Caco-2 (cell line): ENCODE data around the gene CEP250. TPM values are rescaled to one million over a fixed set of nuclear protein-coding genes. Genes with fewer than 3 reads are reported as not detected.
A peak's percentile ranks its signal among the peaks of the same experiment; 100 is the strongest.

Experiments used
- BruUV-seq: library from RNA; stranded (reverse); fragments of 400-500 nt; replicated peaks from 2 replicates; lab custom pipeline; 2021; lab: Mats Ljungman, UMichigan
- CTCF ChIA-PET: fragments of 300-600 bp; sonication (Branson Sonifier 250); formaldehyde crosslinking; loops from one replicate; lab custom pipeline; 2022; ENCODE audit warnings: antibody characterized with exemption; lab: Charles Lee
- POLR2A ChIA-PET: fragments of 300-600 bp; sonication (Branson Sonifier 250); formaldehyde crosslinking; loops from one replicate; lab custom pipeline; 2022; ENCODE audit warnings: antibody characterized with exemption; lab: Charles Lee
- DNase-seq, 2 experiments: peaks; one replicate each; pipeline versions ENCODE4 v3.0.0 to v3.0.0-alpha.2; 2020 to 2022
- H3K27me3 ChIP-seq: replicated peaks from 2 replicates; pipeline ENCODE4 v1.6.0; 2011; ENCODE audit warnings: low read length; ENCODE audit not compliant: control insufficient read depth, insufficient read depth
- H3K36me3 ChIP-seq: 2 replicates; pipeline ENCODE4 v1.5.1; 2011; ENCODE audit warnings: low read length; ENCODE audit not compliant: control insufficient read depth, insufficient read depth
- H3K4me1 ChIP-seq: fragments of 250-450 bp; sonication (Bioruptor Pico); 2 replicates; pipeline ENCODE4 v1.5.1; 2020; ENCODE audit warnings: mild to moderate bottlenecking
- H3K4me3 ChIP-seq: 2 replicates; pipeline ENCODE4 v1.5.1; 2011; ENCODE audit warnings: low read depth, mild to moderate bottlenecking, control low read depth, low read length
- H3K9me3 ChIP-seq: fragments of 250-450 bp; sonication (Bioruptor Pico); 2 replicates; pipeline ENCODE4 v1.5.1; 2020; ENCODE audit warnings: mild to moderate bottlenecking, moderate library complexity
- H3K27ac Mint-ChIP-seq: one replicate; pipeline ENCODE4 v1.8.0; 2022; ENCODE audit warnings: mixed read lengths; ENCODE audit not compliant: unreplicated experiment
- H3K27me3 Mint-ChIP-seq: one replicate; pipeline ENCODE4 v1.8.0; 2022; ENCODE audit warnings: mixed read lengths; ENCODE audit not compliant: insufficient read depth, unreplicated experiment
- H3K36me3 Mint-ChIP-seq: one replicate; pipeline ENCODE4 v1.8.0; 2022; ENCODE audit warnings: mild to moderate bottlenecking, mixed read lengths; ENCODE audit not compliant: insufficient read depth, unreplicated experiment
- H3K4me1 Mint-ChIP-seq: one replicate; pipeline ENCODE4 v1.8.0; 2022; ENCODE audit warnings: low read depth, mixed read lengths; ENCODE audit not compliant: unreplicated experiment
- H3K4me3 Mint-ChIP-seq: one replicate; pipeline ENCODE4 v1.8.0; 2022; ENCODE audit warnings: mild to moderate bottlenecking, moderate library complexity, mixed read lengths; ENCODE audit not compliant: unreplicated experiment
- H3K9me3 Mint-ChIP-seq: one replicate; pipeline ENCODE4 v1.8.0; 2022; ENCODE audit warnings: mixed read lengths; ENCODE audit not compliant: unreplicated experiment
- CTCF ChIP-seq, 2 experiments: fragments of 200-600 bp in 1 of 2; IDR thresholded peaks; 1 replicate in 1 of 2; 2 replicates in 1 of 2; pipeline versions ENCODE4 v1.5.1 to v1.8.0; 2011 to 2022; ENCODE audit warnings: antibody characterized with exemption in 1 of 2, control low read depth in 1 of 2, inconsistent platforms in 1 of 2, low read depth in 1 of 2, low read length in 1 of 2, mild to moderate bottlenecking in 1 of 2, moderate library complexity in 1 of 2; ENCODE audit not compliant: insufficient read depth in 1 of 2, severe bottlenecking in 1 of 2, unreplicated experiment in 1 of 2
- intact Hi-C: fragments of 100-400 bp; cut with micrococcal nuclease; formaldehyde crosslinking; loops from one replicate; pipeline ENCODE4 v1.10.0; 2022; ENCODE audit not compliant: unreplicated experiment
- total RNA-seq: library from RNA; stranded (reverse); gene quantifications from 2 replicates; pipeline ENCODE4 v1.2.3, GENCODE V29; 2022

CEP250 gene
- total RNA-seq, 1 experiment from 2014 or later: 137 TPM

- no peaks in the 10 kb centered on the region for H3K9me3 ChIP-seq
- no peaks in the 10 kb centered on the region for H3K27me3 ChIP-seq
- no peak for TF ChIP-seq CTCF (IDR thresholded peaks at IDR 0.05; ENCODE audit: insufficient read depth in 1 of 2, low read depth in 1 of 2, low read length in 1 of 2, severe bottlenecking in 1 of 2, unreplicated experiment in 1 of 2)
- CTCF ChIA-PET: interaction anchor here (0.6 kb wide), 1 partner anchor 121 kb away, joined by 3 read pairs; no protein-coding TSS in a partner anchor
- peaks cover 18% of the 10 kb centered on the region for H3K36me3 ChIP-seq
- H3K4me1 ChIP-seq: no peaks in the 10 kb centered on the region
- no TSS peak for BruUV-seq
- H3K4me1 Mint-ChIP-seq: no peaks in the 10 kb centered on the region
- H3K4me3 ChIP-seq: no peak overlapping the region
- H3K27me3 Mint-ChIP-seq: no peaks in the 10 kb centered on the region
- peaks cover 68% of the 10 kb centered on the region for H3K36me3 Mint-ChIP-seq
- H3K27ac Mint-ChIP-seq: no peak overlapping the region
- no peak overlapping the region for H3K4me3 Mint-ChIP-seq
- POLR2A ChIA-PET: interaction anchor here (0.6 kb wide), 2 partner anchors 22 to 52 kb away, joined by 3 read pairs; no protein-coding TSS in a partner anchor
- DNase-seq: no peak
- H3K9me3 Mint-ChIP-seq: peaks cover 2% of the 10 kb centered on the region
- intact Hi-C loops: no loop called here
Measured at GRCh38 chr20:35489717-35490116, 34.3 kb downstream of the CEP250 start.

GRCh38 chr20:35490736-35491181 lies 35.4 kb downstream of the CEP250 start:
- intact Hi-C loops: no loop called here
- H3K36me3 Mint-ChIP-seq: peaks cover 70% of the 10 kb centered on the region
- Histone ChIP-seq H3K9me3 (no peaks in the 10 kb centered on the region), H3K4me1 (no peaks in the 10 kb centered on the region), H3K27me3 (no peaks in the 10 kb centered on the region), H3K4me3 (no peak overlapping the region), H3K36me3 (peaks cover 18% of the 10 kb centered on the region)
- H3K4me1 Mint-ChIP-seq: no peaks in the 10 kb centered on the region
- H3K9me3 Mint-ChIP-seq: no peaks in the 10 kb centered on the region
- ChIA-PET POLR2A (no interaction called here), CTCF (no interaction called here)
- H3K4me3 Mint-ChIP-seq: no peak overlapping the region
- BruUV-seq: no TSS peak
- H3K27ac Mint-ChIP-seq: peak overlapping the region; percentile 42
- no peaks in the 10 kb centered on the region for H3K27me3 Mint-ChIP-seq
- no peak for DNase-seq
- TF ChIP-seq CTCF (IDR thresholded peaks at IDR 0.05; ENCODE audit: insufficient read depth in 1 of 2, low read depth in 1 of 2, low read length in 1 of 2, severe bottlenecking in 1 of 2, unreplicated experiment in 1 of 2): no peak

- H3K36me3 Mint-ChIP-seq: peaks cover 70% of the 10 kb centered on the region
- H3K27me3 ChIP-seq: no peaks in the 10 kb centered on the region
- H3K4me3 Mint-ChIP-seq: no peak overlapping the region
- BruUV-seq: no TSS peak
- no peak overlapping the region for H3K27ac Mint-ChIP-seq
- H3K27me3 Mint-ChIP-seq: no peaks in the 10 kb centered on the region
- H3K9me3 ChIP-seq: no peaks in the 10 kb centered on the region
- H3K4me1 ChIP-seq: no peaks in the 10 kb centered on the region
- intact Hi-C loops: no loop called here
- POLR2A ChIA-PET: interaction anchor here (0.5 to 0.7 kb wide), 3 partner anchors 12 to 45 kb away, joined by 3 to 6 read pairs (median 3); partner anchors contain the start of gene CEP250
- CTCF ChIA-PET: no interaction called here
- no peak for DNase-seq
- H3K9me3 Mint-ChIP-seq: no peaks in the 10 kb centered on the region
- TF ChIP-seq CTCF (IDR thresholded peaks at IDR 0.05; ENCODE audit: insufficient read depth in 1 of 2, low read depth in 1 of 2, low read length in 1 of 2, severe bottlenecking in 1 of 2, unreplicated experiment in 1 of 2): no peak
- no peak overlapping the region for H3K4me3 ChIP-seq
- peaks cover 20% of the 10 kb centered on the region for H3K36me3 ChIP-seq
- H3K4me1 Mint-ChIP-seq: no peaks in the 10 kb centered on the region
Measured at GRCh38 chr20:35491823-35492222, 36.4 kb downstream of the CEP250 start.
